ENCODE measurements around the gene TJP1.

Gene TJP1

DNA sequence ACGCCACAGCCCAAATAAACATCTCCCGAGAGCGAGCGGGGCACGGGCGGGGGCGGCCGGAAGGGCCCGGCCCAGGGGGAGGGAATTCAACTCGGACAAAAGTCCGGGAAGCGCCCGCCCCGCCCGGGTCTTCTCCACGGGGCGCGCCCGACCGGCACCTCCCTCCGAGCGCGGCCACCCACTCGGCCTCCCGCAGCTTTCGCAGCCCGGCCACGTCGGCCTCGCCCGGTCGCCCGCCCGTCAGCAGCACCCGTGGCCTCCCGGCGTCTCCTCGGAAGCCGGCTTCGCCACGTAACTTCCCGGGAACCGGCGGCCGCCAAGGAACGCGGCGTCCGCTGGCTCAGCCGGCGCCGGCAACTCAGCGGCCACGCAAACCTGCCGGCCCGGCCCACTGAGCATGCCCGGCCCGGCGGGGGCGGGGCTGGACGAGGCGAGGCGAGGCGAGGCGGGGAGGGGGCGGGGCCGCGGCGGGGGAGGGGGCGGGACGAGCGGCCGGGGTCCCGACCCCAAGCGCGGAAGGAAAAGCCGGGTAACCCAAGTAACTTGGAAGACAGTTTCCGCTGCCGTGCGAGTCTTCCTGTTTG, at the start of gene TJP1:
Gene TJP1, minus strand, starts transcription at position 369 of the 584 bp plus-strand sequence. CDS start 440 bp downstream, outside the sequence.
- no peak for DNase-seq (ENCODE audit: low read depth)

DNA sequence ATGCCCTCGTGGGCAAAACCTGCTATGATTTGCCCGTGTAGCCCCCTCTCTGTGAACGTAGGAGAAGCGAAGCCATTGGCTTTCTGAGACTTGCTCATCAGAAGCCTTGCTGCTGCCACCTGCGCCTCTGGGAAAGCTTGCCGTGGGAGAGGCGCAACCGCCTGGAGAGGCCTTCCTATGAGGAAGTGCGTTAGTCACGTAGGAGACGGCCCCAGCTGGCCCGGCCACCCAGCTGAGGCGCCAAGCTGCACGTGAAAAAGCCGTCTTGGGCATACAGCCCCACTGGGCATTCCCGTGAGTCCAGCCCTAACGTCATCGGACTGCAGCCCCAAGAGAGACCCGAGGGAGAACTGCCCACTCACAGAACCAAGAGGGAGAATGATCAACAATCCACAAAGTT, 49.1 kb upstream of the TJP1 start:
- no peak for DNase-seq (ENCODE audit: low read depth)

DNA sequence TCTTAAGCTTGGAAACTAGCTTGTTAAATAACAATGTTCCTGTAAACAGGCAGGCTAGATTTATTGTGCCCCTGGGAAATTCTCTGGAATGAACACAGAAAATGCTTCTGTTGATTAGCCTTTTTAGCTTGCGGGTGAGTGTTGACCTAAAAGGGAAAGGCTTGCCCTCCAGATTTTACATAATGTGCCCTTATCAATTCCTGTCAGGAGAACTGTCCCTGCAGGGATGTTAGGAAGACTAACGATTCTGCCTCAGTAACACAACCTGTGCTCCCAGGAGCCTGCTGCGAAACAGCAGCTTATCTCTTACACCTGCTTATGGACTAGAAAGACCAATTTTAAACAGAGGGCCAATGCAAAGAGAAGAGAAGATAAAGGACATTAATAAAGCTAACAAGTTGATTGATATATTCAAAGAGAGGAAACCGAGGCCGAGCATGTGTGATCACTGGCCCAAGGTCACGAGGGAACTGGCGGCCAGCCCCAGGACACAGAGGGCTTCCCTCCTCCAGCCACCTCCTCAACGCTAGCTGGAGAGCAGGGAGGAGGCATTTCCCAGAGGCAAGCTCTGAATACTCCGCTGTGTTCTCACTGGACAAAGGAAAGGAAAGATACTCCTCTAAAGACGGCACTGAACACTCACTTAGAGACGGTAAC, 48.4 kb upstream of the TJP1 start:
- DNase-seq (ENCODE audit: low read depth): no peak

DNA sequence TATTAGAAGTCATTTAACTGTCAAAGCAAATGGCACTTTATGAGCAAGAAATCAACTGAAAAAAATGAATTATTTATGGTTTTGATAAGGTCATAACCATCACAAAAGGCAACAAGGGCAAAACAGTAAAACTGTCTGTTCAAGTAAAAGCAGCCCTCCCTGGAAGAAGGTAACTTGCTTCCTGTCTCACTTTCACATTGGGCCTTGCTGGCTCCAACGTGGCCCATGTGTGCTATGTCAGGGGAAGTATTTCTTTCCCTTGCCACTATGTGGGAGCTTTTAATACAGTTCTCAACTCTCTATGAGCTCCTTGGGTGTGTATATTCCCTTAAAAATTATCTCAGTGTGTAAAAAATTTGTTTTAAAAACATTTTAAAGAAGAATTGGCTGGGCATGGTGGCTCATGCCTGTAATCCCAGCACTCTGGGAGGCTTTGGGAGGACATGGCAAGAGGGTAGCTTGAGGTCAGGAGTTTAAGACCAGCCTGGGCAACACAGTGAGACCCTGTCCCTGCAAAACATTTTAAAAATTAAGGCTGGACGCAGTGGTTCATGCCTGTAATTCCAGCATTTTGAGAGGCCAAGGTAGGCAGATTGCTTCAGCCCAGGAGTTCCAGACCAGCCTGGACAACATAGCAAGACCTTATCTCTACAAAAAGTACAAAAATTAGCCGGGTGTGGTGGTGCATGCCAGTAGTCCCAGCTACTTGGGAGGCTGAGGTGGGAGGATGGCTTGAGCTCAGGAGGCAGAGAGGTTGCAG, 45.2 kb upstream of the TJP1 start:
- no peak for DNase-seq (ENCODE audit: low read depth)

DNA sequence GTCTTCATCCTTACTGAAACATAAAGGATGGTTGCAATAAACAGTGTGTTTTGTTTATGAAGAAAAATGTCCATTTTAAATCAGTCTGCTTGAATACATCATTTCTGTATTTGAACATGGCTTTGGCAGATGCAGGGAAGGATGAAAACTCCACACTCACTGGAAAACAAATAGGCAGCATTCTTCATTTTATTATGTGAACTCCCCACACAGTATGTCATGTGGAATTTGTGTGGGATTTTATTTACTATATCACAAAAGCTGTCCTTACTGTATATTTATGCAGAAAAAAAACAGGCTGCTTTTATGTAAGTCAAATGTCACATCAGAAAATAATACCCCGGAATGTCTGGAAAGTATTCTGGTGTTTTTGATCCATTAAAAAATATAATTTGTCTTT, 44.1 kb upstream of the TJP1 start:
- DNase-seq (ENCODE audit: low read depth): no peak

DNA sequence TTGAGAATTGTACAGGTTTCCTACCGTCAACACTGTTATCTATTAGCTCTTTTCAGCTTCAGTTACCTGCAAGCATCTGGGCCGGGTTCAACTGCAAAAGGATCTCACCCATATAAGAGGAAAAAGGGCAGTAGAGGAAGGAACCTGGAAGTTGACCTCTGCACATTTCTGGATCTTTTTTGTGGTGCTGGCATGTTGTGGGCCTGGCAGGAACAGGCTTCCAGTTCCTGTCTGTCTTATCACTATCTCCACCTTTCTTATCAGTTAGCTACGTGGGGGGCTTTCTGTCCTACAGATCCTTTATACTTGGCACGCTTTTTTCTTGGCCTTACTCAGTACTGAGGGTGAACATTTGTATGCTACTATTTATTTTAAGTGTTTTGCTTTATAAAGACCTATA, 42.2 kb upstream of the TJP1 start:
- DNase-seq (ENCODE audit: low read depth): no peak

DNA sequence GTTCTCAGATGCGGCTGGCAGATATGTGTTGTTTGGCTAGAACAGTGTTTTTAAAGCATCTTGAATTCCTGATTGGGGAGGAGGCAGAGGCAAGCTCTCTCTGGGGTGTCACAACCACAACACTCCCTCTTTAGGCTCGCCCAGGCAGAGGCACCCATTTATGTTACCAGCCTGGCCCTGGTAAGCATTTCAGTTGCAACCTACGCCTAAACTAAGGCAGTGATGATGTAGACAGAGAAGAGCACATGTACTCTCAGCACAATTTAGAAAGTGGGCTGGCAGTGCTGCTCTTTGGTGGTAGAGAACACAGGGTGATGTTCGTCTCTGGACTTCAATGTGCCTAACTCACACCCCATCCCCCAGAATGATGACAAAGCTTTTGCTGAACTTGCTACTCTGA, 41.2 kb upstream of the TJP1 start:
- no peak for DNase-seq (ENCODE audit: low read depth)

DNA sequence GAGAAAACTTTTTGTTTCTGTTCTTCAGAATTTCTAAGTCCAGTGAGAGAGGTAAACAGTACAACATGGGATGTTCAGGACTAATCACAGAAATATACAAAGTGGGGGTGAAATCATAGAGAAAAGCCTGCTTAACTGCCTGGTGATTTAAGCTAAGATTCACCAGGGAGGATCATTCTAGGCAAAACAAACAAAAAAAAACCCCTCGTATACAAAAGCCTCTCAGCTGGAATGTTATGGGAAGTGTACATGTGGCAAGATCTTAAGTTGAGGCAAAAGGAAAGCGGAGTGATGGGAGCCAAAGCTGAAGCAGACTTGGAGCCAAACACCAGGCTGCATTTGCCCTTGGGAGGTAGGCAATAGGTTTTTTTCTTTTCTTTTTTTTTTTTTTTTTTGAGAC, 40.0 kb upstream of the TJP1 start:
- no peak for DNase-seq (ENCODE audit: low read depth)

DNA sequence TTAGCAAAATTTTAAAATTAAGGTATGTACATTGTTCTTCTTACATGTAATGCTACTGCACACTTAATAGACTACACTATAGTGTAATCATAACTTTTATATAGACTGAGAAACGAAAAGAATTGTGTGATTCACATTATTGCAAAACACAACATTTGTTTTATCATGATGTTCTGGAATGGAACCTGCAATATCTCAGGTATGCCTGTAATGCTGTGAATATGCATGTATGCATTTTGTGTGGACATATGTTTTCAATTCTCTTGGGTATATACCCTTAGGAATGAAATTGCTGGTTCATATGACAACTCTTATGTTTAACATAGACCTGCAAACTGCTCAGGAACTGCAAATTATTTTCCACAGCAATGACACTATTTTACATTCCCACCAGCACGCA, 38.6 kb upstream of the TJP1 start:
- DNase-seq (ENCODE audit: low read depth): no peak

DNA sequence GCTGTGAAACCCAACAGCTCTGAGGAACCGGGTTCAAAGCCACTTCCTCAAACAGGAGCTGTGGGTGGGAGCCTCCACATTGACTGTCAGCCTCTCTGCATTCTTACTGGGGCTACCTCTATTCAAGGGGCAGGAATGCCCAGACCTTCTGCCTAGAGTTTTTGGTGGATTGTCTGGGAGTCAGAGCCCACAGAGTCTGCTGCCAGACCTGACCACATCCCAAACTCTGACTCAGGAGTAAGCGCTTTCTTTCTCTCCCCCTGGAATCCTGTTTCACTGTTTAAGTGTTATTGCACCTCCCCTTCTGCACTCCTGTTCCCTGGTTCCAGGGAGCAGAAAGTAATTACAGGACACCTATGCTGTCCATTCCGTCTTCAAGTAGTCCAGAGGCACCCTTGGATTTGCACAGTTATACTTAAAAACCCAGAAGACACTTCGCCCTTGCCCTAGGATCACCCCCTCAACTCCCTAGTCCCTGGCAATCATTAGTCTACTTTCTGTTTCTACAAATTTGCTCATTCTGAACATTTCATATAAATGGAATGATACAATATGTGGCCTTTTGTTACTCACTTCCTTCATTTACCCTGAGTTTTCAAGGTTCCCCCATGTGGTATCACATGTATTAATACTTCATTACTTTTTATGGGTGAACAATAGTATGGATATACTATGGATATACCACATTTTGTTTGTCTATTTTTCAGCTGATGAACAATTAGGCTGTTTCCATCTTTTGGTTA, 37.9 kb upstream of the TJP1 start:
- DNase-seq (ENCODE audit: low read depth): no peak

DNA sequence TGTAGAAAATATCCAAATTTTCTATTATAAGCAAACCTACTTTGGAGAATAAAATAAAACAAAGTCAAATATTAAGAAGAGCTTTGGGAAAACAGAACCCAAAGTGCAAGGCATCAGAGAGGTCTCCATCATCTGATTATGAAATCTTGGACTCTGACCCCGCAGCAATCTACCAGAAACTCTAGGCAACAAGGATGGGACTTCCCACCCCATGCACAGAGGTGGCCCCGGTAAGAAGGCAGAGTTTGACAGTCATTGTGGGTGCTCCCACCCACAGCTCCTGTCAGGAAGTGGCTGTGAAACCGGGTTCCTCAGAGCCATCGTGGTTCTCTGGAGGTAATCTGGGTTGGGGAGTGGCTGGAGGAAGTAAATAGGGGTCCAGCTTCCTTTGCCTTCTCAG, 37.0 kb upstream of the TJP1 start:
- DNase-seq (ENCODE audit: low read depth): no peak

DNA sequence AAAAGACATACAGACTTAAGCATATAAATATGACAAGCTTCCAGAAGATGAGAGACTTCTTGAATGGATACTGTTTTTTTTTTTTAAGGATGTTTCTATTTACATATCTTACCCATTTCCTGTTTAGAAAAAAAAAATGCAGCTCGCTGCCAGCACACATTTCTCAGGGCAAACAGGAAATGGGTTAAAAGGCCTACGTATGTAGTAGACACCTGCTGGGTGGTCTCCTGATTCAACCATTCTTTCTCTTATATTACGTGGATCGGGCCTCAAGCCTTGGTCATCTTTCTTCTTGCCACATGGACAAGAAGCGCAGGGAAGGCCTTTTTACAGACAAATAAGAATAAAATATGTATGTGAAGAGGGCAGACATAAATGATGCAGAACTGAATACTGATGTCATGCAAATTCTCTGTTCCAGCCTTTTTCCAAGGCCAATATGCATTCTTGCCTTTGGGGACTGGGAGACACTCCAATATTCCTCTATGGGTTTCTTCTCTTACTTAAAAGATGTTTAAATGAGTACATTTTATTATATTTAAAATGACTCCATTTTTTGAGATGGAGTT, 35.0 kb upstream of the TJP1 start:
- DNase-seq (ENCODE audit: low read depth): no peak

DNA sequence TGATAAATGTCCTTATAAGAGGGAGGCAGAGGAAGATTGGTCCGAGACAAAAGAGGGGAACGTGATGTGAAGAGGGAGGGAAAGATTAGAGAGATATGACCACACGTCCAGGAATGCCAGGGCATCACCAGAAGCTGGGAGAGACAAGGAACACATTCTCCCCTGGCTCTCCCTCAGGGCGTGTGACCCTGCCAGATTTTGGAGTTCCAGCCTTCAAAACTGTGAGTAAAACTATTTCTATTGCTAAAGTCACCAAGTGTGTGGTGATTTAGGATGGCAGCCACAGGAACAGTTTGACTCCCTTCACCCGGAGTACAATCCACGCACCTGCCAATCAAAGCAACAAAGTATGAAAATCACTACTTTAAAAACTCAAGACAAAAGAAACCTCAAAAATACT, 32.1 kb upstream of the TJP1 start:
- DNase-seq (ENCODE audit: low read depth): no peak

DNA sequence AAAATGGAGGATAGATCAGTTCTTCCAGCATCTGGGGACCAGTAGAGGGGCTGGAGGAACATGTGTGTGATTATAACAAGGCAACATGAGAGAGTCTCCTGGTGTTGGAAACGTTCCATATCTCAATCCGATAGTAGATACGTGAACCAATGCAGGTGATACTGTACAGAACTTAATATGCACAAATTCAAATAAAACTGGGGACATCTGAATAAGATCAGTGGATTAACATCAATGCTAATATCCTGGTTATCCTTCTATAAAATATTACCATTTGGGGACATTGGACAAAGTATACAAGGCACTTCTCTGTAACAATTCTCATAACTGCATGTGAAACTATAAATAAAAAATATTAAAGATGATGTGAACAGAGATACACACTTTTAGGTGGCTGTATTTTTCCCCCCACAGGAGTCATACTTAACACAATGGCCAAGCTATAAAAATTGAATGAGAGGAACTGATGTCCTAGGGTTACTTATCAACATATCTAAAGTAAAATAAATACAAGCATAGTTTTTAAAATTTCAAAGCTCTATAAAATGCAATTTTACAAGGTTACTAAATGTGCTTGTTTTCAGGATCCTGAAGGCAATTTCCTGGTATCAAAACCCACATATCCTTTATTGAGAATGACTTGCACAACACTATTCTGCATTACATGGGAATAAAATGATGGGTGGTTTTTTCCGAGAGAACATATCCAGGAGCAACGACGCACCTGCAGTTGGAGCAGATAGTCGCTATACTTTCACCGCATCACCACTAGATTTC, 31.1 kb upstream of the TJP1 start:
- DNase-seq (ENCODE audit: low read depth): no peak

DNA sequence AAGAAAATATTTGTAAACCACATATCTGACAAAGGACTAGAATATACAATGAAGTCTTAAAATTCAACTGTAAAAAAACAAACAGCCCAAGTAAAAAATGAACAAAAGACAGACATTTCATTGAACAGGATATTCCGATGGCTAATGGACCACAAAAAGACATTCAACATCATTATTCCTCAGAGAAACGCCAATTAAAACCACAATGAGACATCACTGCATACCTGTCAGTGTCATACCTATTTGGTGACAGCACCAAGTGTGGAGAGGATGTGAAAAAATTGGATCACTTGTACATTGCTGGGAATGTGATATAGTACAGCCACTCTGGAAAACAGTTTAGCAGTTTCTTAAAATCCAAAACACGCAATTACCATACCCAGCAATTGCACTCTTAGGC, 29.9 kb upstream of the TJP1 start:
- DNase-seq (ENCODE audit: low read depth): no peak

DNA sequence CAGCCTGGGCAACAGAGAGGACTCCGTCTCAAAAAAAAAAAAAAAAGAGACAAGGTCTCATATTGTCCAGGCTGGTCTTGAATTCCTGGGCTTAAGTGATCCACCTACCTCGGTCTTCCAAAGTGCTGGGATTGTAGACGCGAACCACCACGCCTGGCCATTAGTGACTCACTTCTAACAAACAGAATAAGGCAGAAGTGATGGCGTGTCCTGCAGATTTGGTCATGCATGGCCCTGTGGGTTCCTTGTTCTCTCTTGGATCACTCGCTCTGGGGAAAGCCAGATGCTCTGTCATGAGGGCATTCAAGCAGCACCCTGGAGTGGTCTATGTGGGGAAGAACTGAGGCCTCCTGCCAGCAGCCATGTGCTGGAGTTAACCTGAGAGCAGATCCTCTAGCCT, 27.4 kb upstream of the TJP1 start:
- DNase-seq (ENCODE audit: low read depth): no peak

DNA sequence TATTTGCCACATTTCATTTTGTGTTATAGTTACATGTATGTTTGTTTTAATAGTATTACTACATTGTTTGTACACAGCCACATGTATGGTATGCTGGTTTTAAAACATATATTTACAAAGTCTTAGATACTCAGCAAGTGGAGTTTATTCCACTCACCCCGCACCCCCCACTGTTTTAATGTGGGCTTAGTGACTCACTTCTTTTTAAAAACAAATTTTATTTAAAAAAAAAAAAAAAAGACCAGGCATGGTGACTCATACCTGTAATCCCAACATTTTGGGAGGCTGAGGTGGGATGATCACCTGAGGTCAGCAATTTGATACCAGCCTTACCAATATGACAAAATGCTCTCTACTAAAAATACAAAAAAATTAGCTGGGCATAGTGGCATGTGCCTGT, 26.9 kb upstream of the TJP1 start:
- no peak for DNase-seq (ENCODE audit: low read depth)

DNA sequence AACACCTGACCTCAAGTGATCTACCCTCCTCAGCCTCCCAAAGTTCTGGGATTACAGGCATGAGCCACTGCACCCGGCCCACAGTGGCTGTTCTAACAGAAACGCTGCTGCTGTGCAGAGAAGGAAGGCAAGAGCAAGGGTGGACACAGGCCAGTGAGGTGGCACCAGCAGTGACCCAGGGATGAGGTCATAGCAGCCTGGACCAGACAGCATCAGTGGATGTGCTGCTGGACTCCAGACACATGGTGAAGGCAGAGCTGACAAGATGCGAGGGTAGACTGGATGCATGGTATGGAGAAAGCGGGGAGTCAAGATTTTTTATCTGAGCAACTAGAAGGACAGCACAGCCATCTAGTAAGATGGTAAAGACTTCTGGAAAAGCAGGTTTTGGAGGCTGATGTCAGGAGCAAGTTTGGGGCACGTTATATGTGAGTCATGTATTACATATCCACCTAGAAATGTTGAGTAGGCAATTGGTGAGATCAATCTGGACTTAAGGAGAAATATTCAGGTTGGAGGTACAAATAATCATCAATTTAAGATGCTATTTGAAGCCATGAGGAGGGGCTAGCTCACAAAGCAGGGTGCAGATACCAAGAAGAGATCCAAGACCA, 22.1 kb upstream of the TJP1 start:
- no peak for DNase-seq (ENCODE audit: low read depth)

DNA sequence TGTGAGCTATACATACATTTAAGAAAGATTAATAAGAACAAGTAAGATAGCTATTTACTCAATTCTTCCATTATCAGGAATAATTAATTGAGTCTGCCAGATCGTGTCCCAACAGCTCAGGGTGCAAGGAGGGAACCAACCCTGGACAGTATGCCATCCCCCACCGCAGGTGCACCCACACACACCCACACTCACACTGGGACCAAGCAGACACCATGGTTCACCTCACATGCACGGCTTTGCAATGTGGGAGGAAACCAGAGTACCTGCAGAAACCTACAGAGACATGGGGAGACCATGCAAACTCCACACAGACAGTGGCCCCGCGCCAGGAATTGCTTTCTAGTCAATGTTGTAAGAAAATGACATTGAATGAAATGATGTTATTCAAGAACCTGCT, 20.0 kb upstream of the TJP1 start:
- DNase-seq (ENCODE audit: low read depth): no peak

DNA sequence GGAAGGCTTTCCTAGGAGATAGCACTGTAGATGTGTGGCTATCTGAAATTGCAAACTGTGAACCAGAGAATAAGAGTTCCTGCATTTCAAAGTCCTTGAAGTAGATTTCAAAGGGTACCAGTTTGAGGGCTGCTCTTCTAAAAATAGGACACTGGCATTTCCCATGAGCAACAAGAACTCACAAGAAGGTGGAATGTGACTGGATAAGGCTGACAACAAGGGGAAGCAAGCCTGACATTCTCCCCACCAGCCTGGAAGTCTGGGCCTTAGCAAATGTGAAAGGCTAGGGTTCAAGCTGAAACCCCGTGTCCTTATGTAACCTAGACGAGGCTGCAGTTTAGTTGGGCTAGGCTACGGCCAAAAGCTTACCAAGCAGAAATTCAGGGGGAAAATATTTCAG, 18.7 kb upstream of the TJP1 start:
- DNase-seq (ENCODE audit: low read depth): no peak

DNA sequence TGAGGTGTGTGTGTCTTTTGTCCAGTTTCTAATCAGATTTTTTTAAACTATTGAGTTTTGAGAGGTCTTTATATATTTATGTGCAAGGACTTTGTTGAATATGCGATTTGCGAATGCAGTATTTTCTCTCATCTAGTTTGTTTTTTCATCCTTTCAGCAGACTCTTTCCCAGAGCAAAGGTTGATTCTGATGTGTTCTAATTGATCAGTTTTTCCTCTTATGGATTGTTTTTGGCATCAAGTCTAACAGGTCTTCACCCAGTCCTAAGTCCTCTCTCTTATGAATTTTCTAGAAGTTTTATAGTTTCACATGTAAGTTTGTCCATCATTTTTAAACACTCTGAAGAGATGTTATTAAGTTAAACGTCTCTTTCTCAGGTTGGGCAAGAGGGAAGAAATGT, 17.8 kb upstream of the TJP1 start:
- DNase-seq (ENCODE audit: low read depth): no peak

Data from activated T-cell treated with anti-CD3 and anti-CD28 coated beads for 48 hours (primary cell).